GM12878 (cell line): ENCODE measurements around the gene HCRT.

Experiments
- EZH2 ChIP-seq: IDR thresholded peaks from 2 replicates; pipeline ENCODE4 v1.6.1; 2012; ENCODE audit warnings: low read depth, mild to moderate bottlenecking, control low read depth, inconsistent platforms, low read length, borderline replicate concordance; ENCODE audit not compliant: control insufficient read depth
- POLR2A ChIP-seq: IDR thresholded peaks from 2 replicates; pipeline ENCODE4 v1.6.1; 2011; ENCODE audit warnings: low read depth, mild to moderate bottlenecking, low read length
- RAD21 ChIP-seq: IDR thresholded peaks from 2 replicates; pipeline ENCODE4 v1.6.1; 2011; ENCODE audit warnings: mild to moderate bottlenecking, low read depth, low read length, moderate library complexity; ENCODE audit not compliant: insufficient read depth
- RB1 ChIP-seq: fragments of 450-650 bp; formaldehyde crosslinking; IDR thresholded peaks from 2 replicates; pipeline ENCODE4 v1.6.1; 2017; ENCODE audit warnings: mild to moderate bottlenecking, borderline replicate concordance
- TF ChIP-seq, protein P1 (sequence below), 3 experiments: IDR thresholded peaks in 2 of 3; conservative IDR thresholded peaks in 1 of 3; 2 replicates each; pipeline ENCODE4 v1.5.1; 2011; ENCODE audit warnings: low read depth in 3 of 3, low read length in 3 of 3, mild to moderate bottlenecking in 3 of 3, control low read depth in 2 of 3, moderate library complexity in 2 of 3, inconsistent platforms in 1 of 3, mixed read lengths in 1 of 3; ENCODE audit not compliant: control insufficient read depth in 2 of 3, insufficient read depth in 1 of 3; ENCODE audit errors: extremely low read depth in 1 of 3

DNA sequence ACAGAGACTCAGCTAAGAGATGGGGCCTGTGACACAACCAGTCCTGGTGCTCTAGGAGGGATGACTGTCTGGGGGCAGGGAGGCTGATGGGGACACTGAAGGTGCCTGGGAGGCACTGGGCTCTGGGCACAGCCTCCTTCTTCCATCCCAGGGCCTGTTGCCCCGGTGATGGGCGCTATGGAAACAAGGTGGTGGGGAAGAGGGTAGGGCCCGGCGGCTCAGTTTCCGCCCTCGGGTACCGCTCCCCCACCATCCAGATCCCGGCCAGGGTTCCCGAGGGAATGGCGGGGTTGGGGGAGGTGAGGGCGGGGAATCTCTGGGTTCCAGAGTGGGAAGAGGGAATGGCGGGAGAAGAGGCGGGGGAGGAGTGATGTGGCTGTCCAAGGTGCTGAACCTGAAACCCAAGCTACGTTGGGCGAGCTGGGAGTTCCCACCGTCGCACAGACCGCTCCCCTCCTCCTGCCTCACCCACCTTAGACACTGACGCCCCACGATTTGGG is 5.3 kb downstream of the HCRT start:
- TF ChIP-seq, protein P1, sequence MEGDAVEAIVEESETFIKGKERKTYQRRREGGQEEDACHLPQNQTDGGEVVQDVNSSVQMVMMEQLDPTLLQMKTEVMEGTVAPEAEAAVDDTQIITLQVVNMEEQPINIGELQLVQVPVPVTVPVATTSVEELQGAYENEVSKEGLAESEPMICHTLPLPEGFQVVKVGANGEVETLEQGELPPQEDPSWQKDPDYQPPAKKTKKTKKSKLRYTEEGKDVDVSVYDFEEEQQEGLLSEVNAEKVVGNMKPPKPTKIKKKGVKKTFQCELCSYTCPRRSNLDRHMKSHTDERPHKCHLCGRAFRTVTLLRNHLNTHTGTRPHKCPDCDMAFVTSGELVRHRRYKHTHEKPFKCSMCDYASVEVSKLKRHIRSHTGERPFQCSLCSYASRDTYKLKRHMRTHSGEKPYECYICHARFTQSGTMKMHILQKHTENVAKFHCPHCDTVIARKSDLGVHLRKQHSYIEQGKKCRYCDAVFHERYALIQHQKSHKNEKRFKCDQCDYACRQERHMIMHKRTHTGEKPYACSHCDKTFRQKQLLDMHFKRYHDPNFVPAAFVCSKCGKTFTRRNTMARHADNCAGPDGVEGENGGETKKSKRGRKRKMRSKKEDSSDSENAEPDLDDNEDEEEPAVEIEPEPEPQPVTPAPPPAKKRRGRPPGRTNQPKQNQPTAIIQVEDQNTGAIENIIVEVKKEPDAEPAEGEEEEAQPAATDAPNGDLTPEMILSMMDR (IDR thresholded peaks at IDR 0.05 in 2 of 3, conservative IDR thresholded peaks at IDR 0.05 in 1 of 3; ENCODE audit: control insufficient read depth in 2 of 3, extremely low read depth in 1 of 3, insufficient read depth in 1 of 3, low read depth in 3 of 3, low read length in 3 of 3), result no peak
- no peak for TF ChIP-seq EZH2
- no peak for TF ChIP-seq RAD21
- no peak for TF ChIP-seq POLR2A
- no peak for TF ChIP-seq RB1
